GM18519 (cell line): ENCODE data around the gene MOCOS.

ENCODE experiments used
- ATAC-seq: cut with Tn5 transposase; IDR thresholded peaks from one replicate; pipeline ENCODE4 v1.9.1; 2021; ENCODE audit warnings: mild to moderate bottlenecking, moderate library complexity; ENCODE audit not compliant: unreplicated experiment, low FRiP score

The MOCOS gene

GRCh38 chr18:36262971-36263370 is 75.7 kb downstream of the MOCOS start:
- no peak for ATAC-seq

DNA sequence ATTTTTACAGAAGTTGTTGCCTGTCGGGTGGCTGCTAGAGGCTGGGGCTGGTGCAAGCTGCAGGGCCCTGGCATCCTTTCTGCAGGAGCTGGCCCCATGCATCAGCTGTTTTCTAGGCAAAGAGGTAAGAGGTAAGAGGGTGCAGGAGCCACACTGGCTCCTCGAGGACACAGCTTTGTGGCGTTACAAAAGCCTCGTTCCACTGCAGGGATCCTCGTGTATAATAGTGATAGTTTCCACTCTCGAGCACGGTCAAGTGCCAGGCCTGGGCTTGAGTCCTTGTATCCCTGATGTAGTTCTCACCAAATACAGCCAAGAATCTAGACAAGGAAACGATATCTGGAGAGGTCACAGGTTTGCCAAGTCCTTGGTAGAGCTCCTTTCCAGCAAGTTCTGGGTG is 77.0 kb downstream of the MOCOS start:
- no peak for ATAC-seq

DNA sequence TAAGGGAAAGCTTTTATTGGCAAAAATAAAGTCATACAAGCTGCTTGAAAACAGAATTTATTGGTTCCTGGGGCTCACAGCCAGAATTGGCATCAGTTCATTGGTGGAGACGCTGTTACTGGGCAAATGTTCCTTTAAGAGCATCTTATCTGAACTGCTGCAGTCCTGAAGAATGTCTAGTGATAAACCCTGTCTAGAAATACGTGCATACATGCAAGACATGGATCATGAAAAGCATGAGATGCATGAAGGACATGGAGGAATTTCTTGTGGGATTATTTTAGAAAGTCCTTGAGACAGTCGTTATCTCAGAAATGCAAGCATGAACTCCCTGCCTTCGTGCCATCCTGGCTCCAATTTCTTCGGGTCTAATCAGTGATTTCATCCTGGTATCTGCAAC is 77.7 kb downstream of the MOCOS start:
- ATAC-seq = no peak

DNA sequence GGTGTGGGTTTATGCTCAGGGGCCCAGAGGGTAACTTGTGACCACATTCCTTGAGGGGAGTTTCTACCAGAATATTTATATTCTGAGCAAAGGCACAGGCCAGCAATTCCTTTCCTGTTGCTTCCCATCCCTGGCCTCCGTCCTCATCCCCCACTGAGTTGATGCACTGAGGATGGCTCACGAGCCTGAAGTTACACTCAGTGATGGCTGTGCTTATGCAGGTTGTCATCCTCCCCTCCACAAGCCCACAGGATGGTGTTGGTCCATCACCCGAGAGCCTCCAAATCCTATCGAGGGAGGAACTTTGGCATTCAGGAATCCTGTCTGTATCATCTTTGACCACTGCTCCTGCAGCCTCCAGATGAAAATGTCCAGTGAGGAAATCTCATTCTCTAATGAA is 81.9 kb downstream of the MOCOS start:
- no peak for ATAC-seq

DNA sequence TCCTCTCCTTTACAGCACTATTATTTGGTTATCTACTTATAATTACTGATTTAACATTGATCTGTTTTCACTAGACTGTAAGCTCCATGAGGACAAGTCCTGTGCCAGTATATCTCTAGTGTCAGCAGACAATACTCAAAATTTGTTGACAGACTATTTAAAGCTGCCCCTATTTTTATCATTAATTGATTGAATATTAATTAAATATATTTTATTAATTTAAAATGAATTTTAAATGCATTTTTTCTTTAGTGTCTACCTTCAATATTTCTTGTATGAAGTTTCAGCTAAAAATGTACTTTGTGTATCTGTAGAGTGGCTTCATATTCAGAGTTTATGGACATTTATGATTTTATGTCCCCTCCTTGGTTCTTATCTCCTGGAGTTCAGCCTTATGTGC is 83.9 kb downstream of the MOCOS start:
- no peak for ATAC-seq

DNA sequence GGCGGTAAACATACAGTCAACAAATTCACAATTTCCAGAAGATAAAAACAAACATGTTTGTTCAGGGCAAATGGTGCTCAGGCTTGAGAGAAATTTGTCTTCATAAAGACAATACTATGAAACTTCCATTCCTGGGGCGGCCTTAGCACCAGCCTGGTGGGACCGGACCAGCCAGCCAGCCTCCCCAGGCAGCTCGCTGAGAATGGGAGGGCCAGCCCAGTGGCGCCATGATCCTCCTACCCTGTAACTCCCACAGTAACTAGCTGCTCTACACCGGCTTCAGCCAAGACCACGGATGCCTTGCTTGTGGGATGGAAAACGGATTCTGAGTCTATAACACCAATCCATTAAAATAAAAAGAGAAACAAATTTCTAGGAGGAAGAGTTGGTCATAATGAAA is 86.0 kb downstream of the MOCOS start:
- ATAC-seq = no peak

DNA sequence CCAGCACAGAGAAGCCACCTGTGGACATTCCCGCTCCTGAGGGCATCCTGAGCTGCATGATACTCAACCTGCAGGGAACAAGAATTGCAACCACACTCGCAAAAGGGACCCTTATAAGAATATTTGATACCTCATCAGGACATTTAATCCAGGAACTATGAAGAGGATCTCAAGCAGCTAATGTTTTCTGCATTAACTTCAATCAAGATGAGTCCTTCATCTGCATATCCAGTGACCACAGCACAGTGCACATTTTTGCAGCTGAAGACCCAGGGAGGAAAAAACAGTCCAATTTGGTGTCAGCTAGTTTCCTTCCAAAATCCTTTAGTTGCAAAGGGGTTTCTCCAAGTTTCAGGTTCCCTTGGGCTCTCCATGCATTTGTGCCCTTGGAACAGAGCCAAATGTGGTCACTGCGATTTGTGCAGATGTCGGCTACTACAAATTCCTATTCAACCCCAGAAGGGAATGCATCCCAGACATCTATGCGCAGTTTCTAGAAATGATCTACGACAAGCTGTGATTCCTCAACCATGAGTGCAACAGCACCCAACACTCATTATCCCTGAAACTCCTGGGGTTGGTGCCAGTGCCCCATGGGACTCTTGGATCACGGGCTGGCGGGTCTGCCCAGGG is 86.9 kb downstream of the MOCOS start:
- no peak for ATAC-seq

DNA sequence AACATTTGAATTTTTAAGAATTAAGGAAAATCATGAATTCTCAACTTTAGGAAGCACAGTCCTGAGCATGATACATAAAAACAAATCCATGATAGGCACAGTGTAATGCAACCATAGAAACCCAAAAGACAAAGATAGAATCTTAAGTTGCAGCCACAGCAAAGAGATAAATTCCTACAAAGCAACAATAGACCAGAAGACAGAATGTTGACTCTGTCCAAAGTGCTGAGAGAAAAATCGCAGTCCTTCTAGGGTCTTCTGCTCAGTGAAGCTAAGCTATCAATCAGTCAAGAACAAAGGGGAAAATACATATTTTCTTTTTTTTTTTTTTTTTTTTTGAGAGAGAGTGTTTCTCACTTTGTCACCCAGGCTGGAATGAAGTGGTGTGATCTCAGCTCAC is 88.3 kb downstream of the MOCOS start:
- ATAC-seq = no peak

DNA sequence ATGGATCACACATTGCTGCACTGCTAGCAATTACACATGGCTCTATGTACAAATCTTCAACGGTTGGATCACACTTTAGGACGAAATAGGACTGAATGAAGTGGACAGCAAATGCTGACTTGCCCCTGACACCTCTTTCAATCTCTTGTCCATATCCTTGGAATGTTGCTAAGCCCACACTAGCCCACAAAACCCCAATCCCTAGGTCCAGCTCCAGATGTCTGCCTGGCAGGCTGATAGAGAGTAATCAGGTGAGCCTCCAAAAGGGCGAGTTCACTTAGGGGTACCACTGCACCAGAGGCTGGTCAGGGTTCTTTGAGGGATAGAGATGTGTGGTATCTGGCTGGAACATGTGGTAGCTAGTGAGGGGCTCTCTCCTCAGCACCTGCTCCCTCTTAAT is 91.7 kb downstream of the MOCOS start:
- ATAC-seq = no peak

- ATAC-seq = no peak
Observed at GRCh38 chr18:36281936-36282335, 94.6 kb downstream of the MOCOS start.

DNA sequence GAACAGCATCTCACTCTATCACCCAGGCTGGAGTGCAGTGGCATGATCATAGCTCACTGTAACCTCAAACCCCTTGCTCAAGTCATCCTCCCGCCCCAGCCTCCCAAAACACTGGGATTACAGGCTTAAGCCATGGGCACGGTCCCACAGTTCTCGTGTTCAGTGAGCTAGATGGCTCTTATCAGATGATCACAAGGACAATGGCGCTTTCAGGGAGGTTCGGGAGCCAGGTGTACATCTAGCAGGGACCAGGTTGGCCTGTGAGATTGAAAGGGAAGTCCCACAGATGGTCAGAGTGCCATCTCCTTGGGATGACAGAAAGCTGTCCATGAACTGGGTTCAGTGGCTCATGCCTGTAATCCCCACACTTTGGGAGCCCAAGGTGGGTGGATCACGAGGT is 96.2 kb downstream of the MOCOS start:
- no peak for ATAC-seq

DNA sequence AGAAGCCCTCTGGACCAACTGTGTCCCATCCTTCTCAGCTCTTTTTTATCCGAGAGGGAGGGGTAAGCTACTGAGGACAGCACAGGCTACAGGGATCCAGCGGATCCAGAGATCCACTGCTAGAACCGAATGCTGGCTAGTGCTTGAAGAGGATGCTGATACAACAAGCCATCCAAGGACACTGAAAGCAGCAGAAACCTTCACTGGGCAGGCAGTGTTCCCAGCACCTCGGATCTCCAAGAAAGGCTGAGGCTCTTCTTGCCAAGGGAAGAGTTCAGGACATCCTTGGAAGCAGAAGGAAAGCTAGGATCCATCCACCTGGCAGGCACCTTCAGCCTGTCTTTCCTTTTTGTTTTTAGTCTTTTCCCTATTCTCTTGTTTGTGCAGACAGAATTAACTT is 97.0 kb downstream of the MOCOS start:
- no peak for ATAC-seq

DNA sequence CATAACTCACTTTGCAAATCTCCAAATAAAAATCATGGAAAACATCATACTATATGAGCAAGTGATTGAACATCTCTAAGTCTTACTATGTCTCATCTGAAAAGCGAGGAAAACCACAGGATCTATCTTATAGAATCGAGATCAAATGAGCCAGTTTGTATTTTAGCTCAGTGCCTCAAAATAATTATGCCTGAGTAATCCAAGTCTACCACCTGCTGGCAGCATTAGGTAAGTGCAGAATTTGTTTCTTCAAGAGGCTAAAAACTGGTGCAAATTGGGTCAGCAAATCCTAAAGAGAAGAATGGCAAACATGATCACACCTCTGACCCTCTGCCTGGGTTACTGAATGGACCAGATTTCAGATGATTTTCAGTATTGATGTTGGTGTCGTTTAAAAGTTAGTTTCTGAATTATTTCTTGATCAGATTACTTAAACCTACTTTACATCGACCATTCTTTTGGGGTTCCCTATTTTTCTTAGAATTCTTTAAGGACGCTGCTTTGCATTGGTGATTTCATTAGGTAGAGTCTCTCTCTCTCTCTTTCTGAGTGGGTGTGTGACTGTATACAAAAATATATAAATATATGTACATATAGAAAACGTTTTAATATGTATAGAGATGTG is 97.5 kb downstream of the MOCOS start:
- ATAC-seq = no peak

- no peak for ATAC-seq
Observed at GRCh38 chr18:36287653-36288052, 100.4 kb downstream of the MOCOS start.

DNA sequence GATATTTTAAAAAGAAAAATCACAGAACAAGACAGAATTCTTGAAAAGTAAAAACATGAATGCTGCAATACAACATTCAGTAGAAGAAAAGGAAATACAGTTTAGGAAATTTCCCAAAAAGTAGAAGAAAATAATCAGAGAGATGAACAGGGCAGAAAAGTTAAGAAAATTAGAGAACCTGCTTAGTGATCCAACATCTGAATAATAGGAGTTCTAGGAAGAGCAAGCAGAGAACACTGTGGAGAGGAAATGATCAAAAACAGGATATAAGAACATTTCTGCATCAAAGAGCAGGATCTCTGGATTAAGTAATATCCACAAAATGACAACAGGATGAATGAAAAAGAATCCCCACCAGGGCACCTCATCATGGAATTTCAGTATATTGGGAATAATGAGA is 101.4 kb downstream of the MOCOS start:
- no peak for ATAC-seq

GRCh38 chr18:36294031-36294430 is 106.7 kb downstream of the MOCOS start:
- ATAC-seq = no peak

DNA sequence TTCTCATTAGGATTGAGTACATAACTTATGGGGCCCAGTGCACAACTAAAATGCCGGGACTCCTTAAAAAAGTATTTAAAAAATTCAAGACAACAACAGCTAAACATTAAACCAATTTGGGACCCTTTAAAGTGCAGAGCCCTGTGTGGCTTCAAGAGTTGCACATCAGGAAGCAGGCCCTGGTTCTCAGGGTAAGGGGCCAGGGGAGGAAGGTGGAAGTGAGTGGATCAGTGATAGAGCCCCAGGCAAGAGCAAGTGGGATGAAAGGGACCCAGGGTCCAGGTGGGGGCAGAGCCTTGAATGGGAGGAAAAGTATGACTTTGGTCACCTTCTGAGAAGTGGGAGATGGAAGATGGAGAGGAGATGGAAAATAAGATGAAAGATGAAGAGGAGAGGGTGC is 107.9 kb downstream of the MOCOS start:
- ATAC-seq = no peak

DNA sequence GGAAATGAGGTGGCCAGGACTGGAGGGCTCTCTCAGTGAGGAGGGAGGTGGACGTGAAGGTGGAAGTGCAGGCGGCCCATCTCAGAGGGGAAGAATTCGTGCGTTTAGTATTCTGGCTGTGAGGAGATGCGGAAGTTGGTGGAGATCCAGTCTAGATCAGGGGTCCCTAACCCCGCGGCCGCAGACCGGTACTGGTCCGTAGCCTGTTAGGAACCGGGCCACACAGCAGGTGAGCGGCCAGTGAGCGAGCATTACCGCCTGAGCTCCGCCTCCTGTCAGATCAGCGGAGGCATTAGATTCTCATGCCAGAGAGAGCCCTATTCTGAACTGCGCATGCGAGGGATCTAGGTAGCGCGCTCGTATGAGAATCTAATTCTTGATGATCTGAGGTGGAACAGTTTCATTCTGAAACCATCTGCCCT is 108.6 kb downstream of the MOCOS start:
- ATAC-seq = no peak

DNA sequence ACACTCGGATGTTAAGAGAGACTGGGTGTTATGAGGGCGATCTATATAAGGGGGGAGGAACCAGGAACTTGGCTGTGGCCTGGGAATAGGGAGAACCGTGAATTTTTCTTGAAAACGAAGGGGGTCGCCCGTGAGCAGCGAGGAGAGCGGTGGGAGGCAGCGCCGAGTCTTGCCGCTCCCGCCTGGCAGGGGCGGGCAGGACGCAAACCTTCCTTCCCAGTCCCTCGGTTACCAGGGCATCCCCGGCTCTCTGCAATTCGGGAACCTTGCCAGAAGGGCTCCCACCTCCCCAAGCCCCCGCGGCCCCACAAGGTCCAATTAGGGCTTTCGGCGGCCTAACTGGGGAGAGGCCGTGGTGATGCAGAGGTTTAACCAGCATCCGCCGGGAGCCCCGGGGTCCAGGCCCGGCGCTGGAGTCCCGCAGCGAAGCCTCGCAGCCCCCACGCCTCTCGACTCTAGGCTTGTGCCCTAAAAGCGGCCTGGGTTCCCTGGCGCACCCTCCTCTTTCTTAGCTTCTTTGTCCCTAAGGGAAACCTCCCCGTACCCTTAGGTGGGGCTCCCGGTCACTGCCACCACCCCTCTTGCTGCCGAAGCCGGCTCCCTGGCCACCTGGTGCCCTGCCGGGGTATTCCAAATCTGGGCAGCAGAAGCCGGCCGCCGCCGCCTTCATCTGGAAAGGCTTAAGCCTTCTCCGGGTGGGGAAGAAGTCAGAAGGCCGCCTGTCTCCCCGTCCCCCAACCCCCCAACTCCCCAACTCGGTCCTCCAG is 109.5 kb downstream of the MOCOS start:
- no peak for ATAC-seq

DNA sequence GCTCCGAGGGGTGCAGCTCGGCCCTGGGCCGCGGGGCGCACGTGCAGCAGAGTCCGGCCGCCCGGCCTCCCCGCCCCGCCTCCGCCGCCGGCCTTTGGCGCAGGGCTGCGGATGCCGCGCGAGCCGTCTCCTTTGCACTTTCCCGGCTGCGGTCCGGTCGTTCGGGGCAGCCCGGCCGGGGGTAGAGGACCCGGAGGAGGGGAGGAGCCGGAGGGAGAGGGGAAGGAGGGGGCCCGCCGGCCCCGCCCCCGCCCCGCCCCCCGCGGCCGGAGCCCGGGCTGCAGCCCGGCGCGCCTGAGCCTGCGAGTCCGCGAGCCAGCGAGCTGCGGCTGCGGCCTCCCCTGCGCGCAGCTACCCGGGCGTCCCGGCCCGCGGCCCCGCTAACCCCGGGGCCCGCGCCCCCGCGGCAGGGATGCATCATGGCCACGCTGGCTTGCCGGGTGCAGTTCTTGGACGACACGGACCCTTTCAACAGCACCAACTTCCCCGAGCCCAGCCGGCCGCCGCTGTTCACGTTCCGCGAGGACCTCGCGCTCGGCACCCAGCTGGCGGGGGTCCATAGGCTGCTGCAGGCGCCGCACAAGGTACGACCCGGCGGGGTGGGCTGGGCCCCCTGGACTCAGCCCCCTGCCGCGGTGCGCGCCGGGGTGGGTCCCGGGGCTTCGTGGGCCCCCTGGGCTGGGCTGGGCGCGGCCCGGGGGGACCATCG is 110.3 kb downstream of the MOCOS start, which contains the start of gene FHOD3:
FHOD3 (plus strand) TSS at position 297 of the 709 bp plus-strand sequence; CDS start at position 420, 123 bp downstream.
- peak; percentile 51 for ATAC-seq

- ATAC-seq = no peak
Observed at GRCh38 chr18:36298126-36298741, 110.9 kb downstream of the MOCOS start.
